ENCODE results near the gene EML1.

DNA sequence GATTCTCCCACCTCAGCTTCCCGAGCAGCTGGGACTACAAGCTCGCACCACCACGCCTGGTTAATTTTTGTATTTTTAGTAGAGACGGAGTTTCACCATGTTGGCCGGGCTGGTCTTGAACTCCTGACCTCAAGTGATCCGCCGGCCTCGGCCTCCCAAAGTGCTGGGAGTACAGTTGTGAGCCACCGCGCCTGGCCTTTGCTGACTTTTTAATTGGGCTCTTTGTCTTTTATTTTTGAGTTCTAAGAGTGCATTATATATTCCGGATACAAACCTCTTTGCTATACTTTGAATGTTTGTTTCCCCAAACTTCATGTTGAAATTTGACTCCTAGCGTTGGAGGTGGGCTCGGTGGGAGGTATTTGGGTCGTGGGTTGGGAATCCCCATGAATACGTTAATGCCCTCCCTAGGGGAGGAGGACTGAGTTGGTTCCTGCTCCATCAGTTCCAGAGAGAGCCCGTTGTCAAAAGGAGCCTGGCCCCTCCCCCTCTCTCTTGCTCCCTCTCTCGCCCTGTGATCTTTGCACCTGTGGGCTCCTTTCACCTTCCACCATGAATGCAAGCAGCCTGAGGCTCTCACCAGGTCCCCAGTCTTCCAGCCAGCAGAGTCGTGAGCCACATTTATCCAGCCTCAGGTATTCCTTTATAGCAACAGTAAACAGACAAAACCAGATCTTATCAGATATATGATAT lies 168.8 kb downstream of the EML1 start:
- TF ChIP-seq FOXJ3 (CRISPR knock-in tag; IDR thresholded peaks at IDR 0.05; ENCODE audit: borderline replicate concordance) (no peak), ELF3 (CRISPR knock-in tag; IDR thresholded peaks at IDR 0.05) (no peak)
- TF ChIP-seq, protein P1, sequence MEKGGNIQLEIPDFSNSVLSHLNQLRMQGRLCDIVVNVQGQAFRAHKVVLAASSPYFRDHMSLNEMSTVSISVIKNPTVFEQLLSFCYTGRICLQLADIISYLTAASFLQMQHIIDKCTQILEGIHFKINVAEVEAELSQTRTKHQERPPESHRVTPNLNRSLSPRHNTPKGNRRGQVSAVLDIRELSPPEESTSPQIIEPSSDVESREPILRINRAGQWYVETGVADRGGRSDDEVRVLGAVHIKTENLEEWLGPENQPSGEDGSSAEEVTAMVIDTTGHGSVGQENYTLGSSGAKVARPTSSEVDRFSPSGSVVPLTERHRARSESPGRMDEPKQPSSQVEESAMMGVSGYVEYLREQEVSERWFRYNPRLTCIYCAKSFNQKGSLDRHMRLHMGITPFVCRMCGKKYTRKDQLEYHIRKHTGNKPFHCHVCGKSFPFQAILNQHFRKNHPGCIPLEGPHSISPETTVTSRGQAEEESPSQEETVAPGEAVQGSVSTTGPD (CRISPR knock-in tag; IDR thresholded peaks at IDR 0.05), result no peak
- TF ChIP-seq, protein P2, sequence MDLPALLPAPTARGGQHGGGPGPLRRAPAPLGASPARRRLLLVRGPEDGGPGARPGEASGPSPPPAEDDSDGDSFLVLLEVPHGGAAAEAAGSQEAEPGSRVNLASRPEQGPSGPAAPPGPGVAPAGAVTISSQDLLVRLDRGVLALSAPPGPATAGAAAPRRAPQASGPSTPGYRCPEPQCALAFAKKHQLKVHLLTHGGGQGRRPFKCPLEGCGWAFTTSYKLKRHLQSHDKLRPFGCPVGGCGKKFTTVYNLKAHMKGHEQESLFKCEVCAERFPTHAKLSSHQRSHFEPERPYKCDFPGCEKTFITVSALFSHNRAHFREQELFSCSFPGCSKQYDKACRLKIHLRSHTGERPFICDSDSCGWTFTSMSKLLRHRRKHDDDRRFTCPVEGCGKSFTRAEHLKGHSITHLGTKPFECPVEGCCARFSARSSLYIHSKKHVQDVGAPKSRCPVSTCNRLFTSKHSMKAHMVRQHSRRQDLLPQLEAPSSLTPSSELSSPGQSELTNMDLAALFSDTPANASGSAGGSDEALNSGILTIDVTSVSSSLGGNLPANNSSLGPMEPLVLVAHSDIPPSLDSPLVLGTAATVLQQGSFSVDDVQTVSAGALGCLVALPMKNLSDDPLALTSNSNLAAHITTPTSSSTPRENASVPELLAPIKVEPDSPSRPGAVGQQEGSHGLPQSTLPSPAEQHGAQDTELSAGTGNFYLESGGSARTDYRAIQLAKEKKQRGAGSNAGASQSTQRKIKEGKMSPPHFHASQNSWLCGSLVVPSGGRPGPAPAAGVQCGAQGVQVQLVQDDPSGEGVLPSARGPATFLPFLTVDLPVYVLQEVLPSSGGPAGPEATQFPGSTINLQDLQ (CRISPR knock-in tag; IDR thresholded peaks at IDR 0.05), result no peak
